SK-N-SH (cell line): ENCODE data around the gene PARP1. TPM values are rescaled to one million over a fixed set of nuclear protein-coding genes. Genes with fewer than 3 reads are reported as not detected.

Source experiments
- CTCF ChIA-PET: fragments of 300-600, 350-600 bp; formaldehyde crosslinking; extraction: SDS; loops from one replicate; lab custom pipeline; 2021; lab: Yijun Ruan, JAX
- POLR2A ChIA-PET: fragments of 350-600 bp; sonication (Branson Sonifier 250); formaldehyde crosslinking; extraction: SDS; loops from one replicate; lab custom pipeline; 2020; ENCODE audit warnings: antibody characterized with exemption, inconsistent platforms; lab: Yijun Ruan, JAX
- DNase-seq: peaks from one replicate; pipeline ENCODE4 v3.0.0; 2012
- H2AFZ ChIP-seq: fragments of 200-600 bp; sonication (generic); 2 replicates; pipeline ENCODE4 v1.8.1; 2016; ENCODE audit warnings: antibody characterized with exemption, mild to moderate bottlenecking, low read depth
- H3F3A ChIP-seq: fragments of 200-600 bp; sonication (generic); replicated peaks from 2 replicates; pipeline ENCODE3; 2016; ENCODE audit warnings: antibody characterized with exemption, mild to moderate bottlenecking; ENCODE audit not compliant: insufficient read depth
- H3K27ac ChIP-seq, 2 experiments: fragments of 200-500 bp in 1 of 2; fragments of 200-600 bp in 1 of 2; sonication (Bioruptor generic) in 1 of 2; sonication (generic), shearing (Covaris generic) in 1 of 2; 2 replicates each; pipeline versions ENCODE4 v1.5.1 to v1.6.1; 2014 to 2016; ENCODE audit warnings: low read depth in 2 of 2, inconsistent platforms in 1 of 2, low read length in 1 of 2, mild to moderate bottlenecking in 1 of 2, mixed read lengths in 1 of 2
- H3K27me3 ChIP-seq: fragments of 200-600 bp; sonication (generic), shearing (Covaris generic); 2 replicates; pipeline ENCODE4 v1.6.1; 2016; ENCODE audit warnings: mixed run types; ENCODE audit not compliant: insufficient read depth
- H3K36me3 ChIP-seq, 2 experiments: fragments of 200-500 bp in 1 of 2; fragments of 200-600 bp in 1 of 2; sonication (Bioruptor generic) in 1 of 2; sonication (generic) in 1 of 2; replicated peaks in 1 of 2; 2 replicates each; pipeline versions ENCODE3 to v1.5.1; 2014 to 2016; ENCODE audit warnings: low read length in 1 of 2, mild to moderate bottlenecking in 1 of 2; ENCODE audit not compliant: insufficient read depth in 2 of 2, control insufficient read depth in 1 of 2
- H3K4me1 ChIP-seq, 2 experiments: fragments of 200-500 bp in 1 of 2; fragments of 200-600 bp in 1 of 2; sonication (Bioruptor generic) in 1 of 2; sonication (generic), shearing (Covaris generic) in 1 of 2; 2 replicates each; pipeline versions ENCODE4 v1.5.1 to v1.6.1; 2014 to 2016; ENCODE audit warnings: low read depth in 1 of 2, low read length in 1 of 2, mixed run types in 1 of 2; ENCODE audit not compliant: insufficient read depth in 2 of 2, control insufficient read depth in 1 of 2
- H3K4me2 ChIP-seq: fragments of 200-600 bp; sonication (generic), shearing (Covaris generic); 2 replicates; pipeline ENCODE4 v1.6.1; 2017; ENCODE audit warnings: mixed run types
- H3K4me3 ChIP-seq, 2 experiments: fragments of 200-500 bp in 1 of 2; fragments of 200-600 bp in 1 of 2; sonication (Bioruptor generic) in 1 of 2; sonication (generic), shearing (Covaris generic) in 1 of 2; 2 replicates each; pipeline versions ENCODE4 v1.5.1 to v1.8.1; 2014 to 2016; ENCODE audit warnings: low read depth in 2 of 2, inconsistent platforms in 1 of 2, low read length in 1 of 2, mild to moderate bottlenecking in 1 of 2, mixed read lengths in 1 of 2, moderate library complexity in 1 of 2
- H3K79me2 ChIP-seq: fragments of 200-600 bp; sonication (generic); 2 replicates; pipeline ENCODE4 v1.8.1; 2017; ENCODE audit warnings: mild to moderate bottlenecking; ENCODE audit not compliant: insufficient read depth
- H3K9ac ChIP-seq: fragments of 200-600 bp; sonication (generic); 2 replicates; pipeline ENCODE4 v1.6.1; 2017; ENCODE audit warnings: mixed run types
- H3K9me2 ChIP-seq: fragments of 200-600 bp; sonication (generic); 2 replicates; pipeline ENCODE4 v1.6.1; 2017; ENCODE audit warnings: mixed run types
- H3K9me3 ChIP-seq: fragments of 200-600 bp; sonication (generic); 2 replicates; pipeline ENCODE4 v1.6.1; 2017; ENCODE audit warnings: mixed run types, mild to moderate bottlenecking, moderate library complexity
- H4K20me1 ChIP-seq: fragments of 200-600 bp; sonication (generic); 2 replicates; pipeline ENCODE4 v1.6.1; 2017; ENCODE audit warnings: mild to moderate bottlenecking, mixed run types; ENCODE audit not compliant: insufficient read depth
- CTCF ChIP-seq: fragments of 200-600 bp; sonication (generic); IDR thresholded peaks from 2 replicates; pipeline ENCODE4 v1.6.1; 2017; ENCODE audit warnings: antibody characterized with exemption, mild to moderate bottlenecking, moderate library complexity
- FOSL2 ChIP-seq: IDR thresholded peaks from 2 replicates; pipeline ENCODE4 v1.4.0; 2012; ENCODE audit warnings: low read depth, mild to moderate bottlenecking, moderate library complexity, borderline replicate concordance
- FOXM1 ChIP-seq: IDR thresholded peaks from 2 replicates; pipeline ENCODE4 v1.4.0; 2012; ENCODE audit warnings: low read depth, mild to moderate bottlenecking
- MAX ChIP-seq: IDR thresholded peaks from 2 replicates; pipeline ENCODE4 v1.4.0; 2012; ENCODE audit warnings: low read depth
- MXI1 ChIP-seq: IDR thresholded peaks from 2 replicates; pipeline ENCODE4 v1.6.1; 2012; ENCODE audit warnings: mild to moderate bottlenecking, low read depth, low read length, improper control_type of control experiment
- POLR2AphosphoS5 ChIP-seq: IDR thresholded peaks from 2 replicates; pipeline ENCODE4 v1.6.1; 2012; ENCODE audit warnings: low read depth, low read length
- SIN3A ChIP-seq: IDR thresholded peaks from 2 replicates; pipeline ENCODE4 v1.6.1; 2012; ENCODE audit warnings: low read depth, mild to moderate bottlenecking, low read length, moderate library complexity, borderline replicate concordance
- USF1 ChIP-seq: IDR thresholded peaks from 2 replicates; pipeline ENCODE4 v1.4.0; 2012; ENCODE audit warnings: low read depth, borderline replicate concordance
- WGBS: methylation state at CpG from one replicate; pipeline ENCODE4 v1.1.6; 2017; ENCODE audit warnings: low lambda C conversion rate; 5-methylcytosine and 5-hydroxymethylcytosine counted together
- polyA plus RNA-seq, 3 experiments: library from polyadenylated mRNA; depleted of rRNA; stranded (reverse); fragments of >200 nt; gene quantifications; 2 replicates each; pipeline ENCODE4 v1.2.3, GENCODE V29; 2012
- TF ChIP-seq, protein P1 (sequence below): fragments of 150-350 bp; IDR thresholded peaks from 2 replicates; pipeline ENCODE4 v1.6.1; 2017; ENCODE audit warnings: antibody characterized with exemption, low read length, low read depth, borderline replicate concordance

PARP1 gene
- polyA plus RNA-seq, 1 of the 3 experiments (the other 2 are of a cell fraction), result 239 TPM

DNA sequence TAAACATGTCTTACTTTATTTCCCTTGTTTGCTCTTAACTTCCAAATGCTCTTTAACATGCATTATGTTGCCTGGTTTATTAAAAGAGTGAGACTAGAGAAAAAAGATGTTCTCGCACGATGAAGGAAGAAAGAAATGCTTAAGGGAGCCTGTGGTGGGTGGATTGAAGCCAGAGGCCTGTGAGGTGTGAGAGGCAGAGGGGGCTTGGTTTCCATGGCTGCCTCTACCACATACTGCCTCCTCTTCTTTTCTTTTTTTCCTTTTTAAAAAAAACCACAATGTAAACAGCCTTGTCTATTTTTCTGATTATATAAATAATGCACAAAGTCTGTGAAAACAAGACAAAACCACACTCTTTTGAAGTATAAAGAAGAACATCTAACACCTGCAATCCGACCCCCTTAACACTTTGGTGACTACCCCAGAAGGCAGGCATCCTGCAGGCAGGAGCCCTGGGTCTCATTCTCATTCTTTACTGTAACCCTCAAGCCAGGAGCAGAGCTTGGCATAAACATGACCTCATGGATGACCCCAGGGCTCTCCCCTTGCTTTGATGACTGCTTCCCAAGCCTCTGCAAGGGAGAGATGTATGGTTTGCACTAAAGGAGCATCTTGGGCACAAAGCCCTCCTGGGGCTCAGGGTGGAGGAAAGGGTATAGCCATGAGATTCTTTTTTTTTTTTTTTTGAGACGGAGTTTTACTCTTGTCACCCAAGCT, 10.1 kb upstream of the PARP1 start:
- POLR2A ChIA-PET, result no interaction called here
- peaks cover 10% of the 10 kb centered on the region; the same call in 1 of the 2 replicates for H3K27me3 ChIP-seq
- no peaks in the 10 kb centered on the region for H3K4me1 ChIP-seq
- H3F3A ChIP-seq, result no peaks in the 10 kb centered on the region
- no peaks in the 10 kb centered on the region for H4K20me1 ChIP-seq
- DNase-seq, result no peak
- H3K79me2 ChIP-seq, result no peaks in the 10 kb centered on the region
- H3K9ac ChIP-seq, result no peak overlapping the region
- no peak overlapping the region for H3K4me2 ChIP-seq
- H3K27ac ChIP-seq, result no peak overlapping the region
- H3K4me3 ChIP-seq, result no peak overlapping the region
- H3K36me3 ChIP-seq, result no peaks in the 10 kb centered on the region
- 60% methylated on average over 4 of the region's 4 CpGs for WGBS
- no peaks in the 10 kb centered on the region for H3K9me3 ChIP-seq
- CTCF ChIA-PET, result interaction anchor here (1.9 to 10.5 kb wide), 3 partner anchors 7 to 15 kb away, joined by 5 to 82 read pairs (median 12); partner anchors contain the start of gene PARP1
- H2AFZ ChIP-seq, result no peak overlapping the region
- TF ChIP-seq CTCF (no peak), USF1 (no peak), MAX (no peak)
- TF ChIP-seq, all 33 proteins: peak for 0
- no peaks in the 10 kb centered on the region for H3K9me2 ChIP-seq

DNA sequence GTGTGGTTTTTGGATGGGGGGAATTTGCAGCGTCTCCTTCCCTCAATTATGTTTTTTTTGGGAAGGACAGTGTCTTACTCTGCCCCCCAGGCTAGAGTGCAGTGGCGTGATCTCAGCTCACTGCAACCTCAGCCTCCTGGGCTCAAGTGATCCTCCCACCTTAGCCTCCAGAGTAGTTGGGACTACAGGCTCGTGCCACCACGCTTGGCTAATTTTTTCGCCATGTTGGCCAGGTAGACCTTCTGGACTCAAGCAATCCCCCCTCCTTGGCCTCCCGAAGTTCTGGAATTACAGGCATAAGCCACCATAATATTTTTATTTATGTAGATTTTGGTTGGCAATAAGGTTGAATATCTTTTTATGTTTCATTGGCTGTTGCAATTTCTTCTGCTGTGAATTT, 9.5 kb upstream of the PARP1 start:
- Histone ChIP-seq H4K20me1 (no peaks in the 10 kb centered on the region), H2AFZ (no peak overlapping the region), H3K27me3 (peaks cover 10% of the 10 kb centered on the region; the same call in 1 of the 2 replicates), H3F3A (no peaks in the 10 kb centered on the region), H3K9me2 (no peaks in the 10 kb centered on the region), H3K4me3 (no peak overlapping the region), H3K9me3 (no peaks in the 10 kb centered on the region), H3K4me2 (no peak overlapping the region), H3K4me1 (no peaks in the 10 kb centered on the region), H3K27ac (no peak overlapping the region), H3K79me2 (no peaks in the 10 kb centered on the region), H3K9ac (no peak overlapping the region), H3K36me3 (no peaks in the 10 kb centered on the region)
- ChIA-PET POLR2A (no interaction called here), CTCF (interaction anchor here (1.6 to 2.4 kb wide), 3 partner anchors 7 to 14 kb away, joined by 5 to 14 read pairs (median 12); partner anchors contain the start of gene PARP1)
- WGBS, result 47% methylated on average over 5 of the region's 6 CpGs
- DNase-seq, result no peak
- TF ChIP-seq MAX (no peak), FOSL2 (no peak), POLR2AphosphoS5 (no peak), SIN3A (no peak), FOXM1 (no peak), MXI1 (no peak)
- TF ChIP-seq, protein P1, sequence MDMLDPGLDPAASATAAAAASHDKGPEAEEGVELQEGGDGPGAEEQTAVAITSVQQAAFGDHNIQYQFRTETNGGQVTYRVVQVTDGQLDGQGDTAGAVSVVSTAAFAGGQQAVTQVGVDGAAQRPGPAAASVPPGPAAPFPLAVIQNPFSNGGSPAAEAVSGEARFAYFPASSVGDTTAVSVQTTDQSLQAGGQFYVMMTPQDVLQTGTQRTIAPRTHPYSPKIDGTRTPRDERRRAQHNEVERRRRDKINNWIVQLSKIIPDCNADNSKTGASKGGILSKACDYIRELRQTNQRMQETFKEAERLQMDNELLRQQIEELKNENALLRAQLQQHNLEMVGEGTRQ, result no peak
